GM18519 (cell line): ENCODE results near the gene RRBP1.

Source experiments
- ATAC-seq: cut with Tn5 transposase; IDR thresholded peaks from one replicate; pipeline ENCODE4 v1.9.1; 2021; ENCODE audit warnings: mild to moderate bottlenecking, moderate library complexity; ENCODE audit not compliant: unreplicated experiment, low FRiP score

RRBP1 gene

DNA sequence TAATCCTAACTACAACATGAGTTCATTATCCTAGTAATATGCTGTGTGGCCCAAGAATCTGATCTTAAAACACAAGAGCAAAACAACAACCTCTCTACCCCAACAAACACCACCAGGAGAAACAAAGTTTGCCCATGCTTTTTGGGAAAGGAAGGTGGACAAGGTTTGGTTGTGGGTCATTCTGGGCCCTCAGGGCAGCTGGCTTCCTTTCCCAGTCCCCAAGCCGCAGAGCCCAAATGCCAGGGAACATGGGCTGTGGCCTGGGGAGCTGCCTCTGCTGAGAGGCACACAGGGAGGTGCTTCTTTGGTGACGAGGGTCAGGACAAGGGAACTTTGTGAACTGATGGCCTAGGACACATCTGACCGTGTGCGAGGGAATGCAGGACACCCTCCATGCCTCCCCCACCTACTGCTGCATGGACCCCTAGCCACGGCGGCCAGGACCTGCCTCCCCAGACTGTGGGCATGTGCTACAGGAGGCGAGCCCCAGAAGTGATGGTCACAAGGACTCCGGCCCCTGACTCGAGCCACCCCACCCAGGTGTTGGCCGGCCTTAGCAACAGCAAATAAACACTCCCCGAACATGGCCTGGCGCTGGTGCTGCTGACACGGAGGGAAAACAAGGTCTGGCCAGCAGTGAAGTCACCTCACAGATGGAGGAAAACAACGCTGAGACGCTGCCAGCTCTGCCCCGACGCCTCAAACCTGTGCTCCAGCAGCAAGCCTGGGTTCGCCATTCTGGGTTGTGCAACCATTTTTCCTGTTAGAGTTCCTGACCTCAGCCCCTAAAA, 55.6 kb downstream of the RRBP1 start:
- no peak for ATAC-seq

DNA sequence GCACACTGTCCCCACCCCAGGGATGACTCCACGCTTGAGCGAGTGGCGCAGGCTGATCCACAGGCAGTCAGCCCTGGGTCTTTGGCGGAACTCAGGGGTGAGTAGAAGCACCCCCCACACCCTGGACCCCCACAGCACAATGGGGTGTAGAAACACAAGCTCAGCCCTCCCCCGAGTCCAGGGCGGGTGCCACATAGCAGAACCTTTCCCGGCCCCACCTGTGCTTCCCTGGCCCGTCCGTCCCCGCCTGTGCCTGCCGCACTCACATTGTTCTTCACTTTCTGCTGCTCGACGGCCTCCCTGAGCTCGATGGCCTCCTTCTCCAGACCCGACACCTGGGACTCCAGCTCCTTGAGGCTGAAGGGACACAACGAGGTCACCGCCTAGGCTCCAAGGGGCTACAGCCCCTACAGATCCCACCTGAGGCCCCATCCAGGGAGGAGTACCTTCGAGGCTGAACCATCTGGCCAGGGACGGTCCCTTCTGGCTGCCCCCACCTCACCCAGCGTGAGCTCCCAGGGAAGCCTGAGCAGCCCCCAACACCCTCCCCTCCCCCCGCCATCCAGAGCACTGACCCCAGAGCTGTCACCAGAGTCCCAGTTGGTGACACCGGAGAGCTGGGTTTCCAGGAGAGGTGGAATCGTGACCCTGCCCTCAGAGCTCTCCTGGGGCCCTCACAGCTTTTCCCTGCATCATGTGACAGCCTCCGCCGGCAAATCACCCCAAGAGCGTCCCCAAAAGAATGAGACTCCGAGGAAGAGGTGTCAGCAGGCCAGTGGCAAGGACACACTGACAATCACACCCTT, 56.6 kb downstream of the RRBP1 start:
- ATAC-seq, result no peak

DNA sequence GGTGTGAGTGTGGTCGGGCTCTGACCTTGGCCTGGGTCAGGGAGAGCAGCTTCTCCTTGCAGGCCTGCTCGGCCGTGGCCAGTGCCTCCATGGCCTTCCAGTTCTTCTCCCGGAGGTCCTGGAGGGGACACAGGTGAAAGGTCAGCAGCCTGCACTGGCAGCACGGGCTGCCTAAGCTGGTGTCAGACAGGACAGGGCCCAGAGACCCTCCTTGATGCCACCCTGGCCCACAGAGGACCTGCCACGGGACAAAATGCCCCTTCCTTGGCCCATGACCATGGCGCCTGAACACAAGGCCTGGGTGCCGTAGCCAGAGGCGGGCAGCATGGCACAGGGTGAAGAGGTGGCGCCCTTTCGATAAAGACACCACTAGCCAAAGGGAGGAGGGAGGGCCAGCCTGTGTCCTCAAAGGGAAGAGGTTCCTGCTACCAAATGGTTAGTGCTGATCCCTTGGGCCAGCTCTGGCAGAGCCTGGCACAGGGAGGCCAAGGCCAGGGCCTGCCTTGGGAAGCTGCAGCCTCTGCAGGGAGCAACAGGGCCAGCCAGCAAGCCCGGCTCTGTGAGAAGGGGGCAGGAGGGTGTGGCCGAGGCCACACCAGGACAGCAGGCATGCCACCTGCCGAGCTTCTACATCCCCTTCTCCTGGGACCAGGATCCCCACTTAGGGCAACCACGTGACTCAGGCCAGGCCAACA, 57.3 kb downstream of the RRBP1 start:
- ATAC-seq, result no peak

DNA sequence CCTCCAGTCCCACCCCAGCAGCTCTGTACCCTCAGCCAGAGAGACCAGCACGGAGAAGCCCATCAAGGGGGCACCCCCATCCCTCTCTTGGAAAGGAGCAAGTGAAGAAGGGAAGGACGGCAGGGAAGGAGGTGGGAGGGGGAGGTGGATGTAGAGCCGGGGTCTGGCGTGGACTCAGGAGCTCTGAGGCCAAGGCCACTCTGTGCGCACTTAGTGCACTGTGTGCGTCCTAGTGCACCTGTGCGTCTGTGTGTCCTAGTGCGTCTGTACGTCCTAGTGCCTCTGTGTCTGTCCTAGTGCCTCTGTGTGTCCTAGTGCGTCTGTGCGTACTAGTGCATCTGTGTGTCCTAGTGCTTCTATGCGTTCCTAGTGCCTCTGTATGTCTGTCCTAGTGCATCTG, 58.0 kb downstream of the RRBP1 start:
- no peak for ATAC-seq

DNA sequence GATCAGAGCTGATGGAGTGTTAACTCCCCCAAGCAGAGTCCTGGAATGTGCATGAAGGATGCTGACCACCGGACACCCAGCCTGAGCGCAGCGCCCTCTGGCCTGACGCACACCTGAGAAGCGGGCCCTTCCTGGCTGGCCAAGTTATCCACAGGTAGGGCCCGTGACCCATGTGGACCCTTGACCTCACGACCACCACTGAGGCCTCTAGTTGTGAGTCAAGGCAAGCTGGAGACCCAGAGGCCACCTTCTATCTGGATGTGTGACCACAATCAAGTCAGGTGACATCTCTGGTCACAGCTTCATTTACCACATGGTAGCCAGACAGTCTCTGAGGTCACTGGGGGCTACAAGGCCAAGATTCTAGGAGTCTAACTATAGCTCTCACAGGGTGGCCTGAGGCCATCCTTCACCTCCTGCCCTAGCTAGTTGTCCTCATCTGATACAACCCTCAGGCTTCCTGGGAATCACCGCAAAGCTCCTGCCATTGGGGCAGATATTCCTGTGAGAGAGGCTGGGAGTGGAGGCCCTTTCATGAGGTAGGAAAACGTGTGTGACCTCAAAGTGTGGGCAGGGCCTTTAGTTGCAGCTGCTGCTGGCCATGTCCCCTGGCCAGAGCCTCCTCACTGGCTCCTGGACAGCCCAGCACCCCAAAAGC, 59.1 kb downstream of the RRBP1 start:
- no peak for ATAC-seq

DNA sequence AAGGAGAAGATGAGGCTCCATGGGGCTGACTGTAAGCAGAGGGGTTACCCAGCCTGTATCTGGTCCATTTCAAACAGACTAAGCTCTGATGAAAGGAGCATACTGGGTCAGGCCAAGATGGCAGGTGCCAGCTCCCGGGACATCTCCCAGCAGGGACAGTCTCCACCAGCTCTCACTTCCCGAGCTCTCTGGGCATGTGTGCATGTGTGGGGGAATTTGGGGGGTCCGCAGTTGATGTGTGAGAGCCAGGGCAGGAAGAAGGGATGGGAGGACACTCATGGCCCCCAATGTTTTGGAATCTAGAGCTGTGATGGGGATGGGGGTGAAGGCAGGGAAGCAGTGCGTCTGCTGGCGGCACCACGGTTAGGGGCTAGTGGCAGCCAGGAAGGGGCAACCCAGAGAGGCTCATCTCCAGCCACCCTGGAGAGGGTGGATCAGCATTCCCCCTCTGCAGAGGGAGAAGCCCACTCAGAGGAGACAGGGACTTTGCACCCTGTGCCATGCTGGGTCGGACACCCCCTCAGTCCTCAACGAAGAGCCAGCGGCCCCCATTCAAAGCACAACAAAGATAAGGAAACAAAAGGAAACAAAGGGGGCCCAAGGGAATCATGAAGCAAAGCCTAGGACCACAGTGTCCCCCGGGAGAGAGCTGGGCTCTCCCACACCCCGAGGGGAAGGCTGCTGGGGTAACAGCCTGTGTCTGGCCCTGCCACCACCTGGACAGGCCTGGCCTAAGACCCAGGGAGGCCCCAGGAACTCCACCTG, 59.8 kb downstream of the RRBP1 start:
- no peak for ATAC-seq

DNA sequence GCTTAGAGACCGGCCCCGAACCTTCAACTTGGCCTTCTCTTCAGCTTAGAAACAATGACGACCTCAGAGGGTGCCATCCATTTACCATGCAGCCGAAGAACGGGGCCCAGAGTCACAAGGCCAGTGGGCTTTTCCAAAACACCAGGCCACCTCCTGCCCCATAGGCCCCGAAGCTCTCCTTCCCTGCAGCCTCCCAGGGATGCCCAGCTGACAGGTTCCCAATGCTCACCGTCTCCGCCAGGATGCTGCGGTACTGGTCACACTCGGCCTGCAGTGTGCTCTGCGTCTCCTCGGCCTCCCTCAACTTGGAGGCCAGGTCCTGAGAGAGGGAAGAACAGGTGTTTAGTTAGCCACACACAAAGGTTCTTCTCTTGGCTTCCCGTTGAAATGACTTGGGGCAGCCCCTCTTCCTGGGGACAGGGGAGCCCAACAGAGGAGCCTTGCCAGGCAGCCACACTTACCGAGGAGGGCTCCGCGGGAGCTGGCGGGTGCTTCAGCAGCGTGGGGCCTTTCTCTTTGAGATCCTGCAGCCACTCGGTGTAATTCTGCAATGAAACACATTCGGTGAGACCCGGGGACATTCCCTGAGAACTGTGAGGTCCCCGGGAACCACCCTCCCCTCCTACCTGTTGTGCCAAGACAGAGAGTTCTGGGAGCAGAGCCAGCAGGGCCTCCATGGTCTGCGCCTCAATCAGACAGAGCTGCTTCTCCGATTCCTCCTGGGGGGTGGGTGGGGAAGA, 60.6 kb downstream of the RRBP1 start:
- no peak for ATAC-seq

DNA sequence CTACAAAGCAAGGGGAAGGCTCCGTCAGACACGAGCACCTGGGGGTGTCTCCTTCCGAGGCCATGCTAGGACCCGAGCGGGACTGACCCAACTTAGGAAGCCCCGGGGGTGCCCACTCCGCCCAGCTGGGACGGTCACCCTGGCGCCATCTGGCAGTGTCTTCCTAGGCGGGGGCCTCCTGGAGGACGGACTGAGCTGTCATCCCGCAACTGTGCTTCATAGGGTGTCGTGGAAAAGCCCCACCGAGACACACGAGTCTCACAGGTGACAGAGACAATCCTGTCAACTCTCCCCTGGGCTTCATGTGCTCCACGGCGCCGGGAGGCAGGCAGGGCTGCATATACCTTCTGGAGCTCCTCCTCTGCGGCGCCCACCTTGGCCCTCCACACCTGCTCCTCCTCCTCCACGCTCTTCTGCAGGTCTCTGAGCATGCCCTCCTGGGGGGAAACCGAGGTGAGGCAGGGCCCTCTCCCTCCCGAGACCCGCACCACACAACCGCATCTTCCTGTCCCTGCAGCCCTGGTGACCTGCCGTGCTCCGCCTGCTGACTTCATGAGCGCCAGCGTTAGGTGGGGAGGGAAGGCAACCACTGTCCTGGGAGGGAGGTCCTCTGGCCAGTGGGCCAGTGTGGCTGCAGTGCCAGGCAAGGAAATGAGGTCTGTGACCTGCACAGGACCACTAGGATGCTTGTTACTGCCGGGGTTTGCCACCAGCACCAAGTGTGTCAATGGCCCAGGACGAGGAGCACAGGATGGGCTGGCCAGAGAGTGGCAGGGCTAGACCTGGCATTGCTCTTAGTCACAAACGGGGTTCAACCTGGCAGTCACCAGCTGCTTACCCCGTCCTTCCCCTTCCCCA, 61.4 kb downstream of the RRBP1 start:
- no peak for ATAC-seq

DNA sequence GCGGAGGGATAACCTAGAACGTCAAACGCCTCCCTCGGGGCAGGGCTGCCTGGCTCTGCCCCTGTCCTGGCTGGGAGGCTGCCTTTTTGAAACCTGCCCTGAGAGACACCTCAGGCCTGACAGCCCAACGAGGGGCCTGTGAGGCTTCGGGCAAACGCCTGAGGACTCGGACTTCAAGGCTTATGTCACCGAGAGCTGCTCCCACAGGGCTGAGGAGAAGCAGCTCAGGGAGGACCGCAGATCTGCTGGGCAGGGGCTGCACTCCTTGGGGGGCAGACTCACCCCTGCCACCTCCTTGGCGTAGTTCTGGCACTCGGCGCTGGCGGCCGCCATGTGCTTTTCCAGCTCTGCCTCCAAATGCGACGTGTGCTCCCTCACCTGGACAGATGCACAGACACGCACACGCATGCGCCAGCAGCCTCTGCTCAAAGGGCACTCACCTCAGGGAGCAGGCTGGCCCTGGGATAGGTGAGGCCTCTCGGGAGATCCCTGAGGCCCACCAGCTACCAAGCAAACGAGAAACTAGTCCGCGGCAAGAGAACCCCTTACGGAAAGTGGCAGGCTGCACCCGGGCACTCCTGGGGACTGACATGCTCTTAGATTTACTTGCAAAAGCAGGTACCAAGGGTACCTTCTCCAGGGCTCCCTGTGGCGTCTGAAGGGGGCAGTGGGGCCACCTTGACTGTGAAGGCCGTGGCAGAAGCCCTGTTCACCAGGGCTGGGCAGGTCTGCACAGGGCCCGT, 62.5 kb downstream of the RRBP1 start:
- ATAC-seq, result no peak

DNA sequence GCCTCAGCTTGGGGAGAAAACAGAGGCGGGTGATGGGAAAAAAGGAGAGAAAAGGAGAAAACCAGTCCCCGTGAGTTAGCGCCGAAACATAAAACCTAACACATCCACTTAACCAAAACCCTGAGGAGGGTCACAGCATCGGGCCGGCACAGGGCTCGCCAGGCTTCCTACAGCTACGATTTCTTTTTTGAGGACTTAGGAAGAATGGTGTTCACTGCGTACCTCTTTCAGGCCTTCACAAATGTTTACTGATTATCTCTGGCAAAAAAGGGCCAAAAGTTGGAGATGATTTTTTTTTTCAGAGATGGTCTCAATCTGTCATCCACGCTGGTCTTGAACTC, 63.4 kb downstream of the RRBP1 start:
- ATAC-seq, result no peak

DNA sequence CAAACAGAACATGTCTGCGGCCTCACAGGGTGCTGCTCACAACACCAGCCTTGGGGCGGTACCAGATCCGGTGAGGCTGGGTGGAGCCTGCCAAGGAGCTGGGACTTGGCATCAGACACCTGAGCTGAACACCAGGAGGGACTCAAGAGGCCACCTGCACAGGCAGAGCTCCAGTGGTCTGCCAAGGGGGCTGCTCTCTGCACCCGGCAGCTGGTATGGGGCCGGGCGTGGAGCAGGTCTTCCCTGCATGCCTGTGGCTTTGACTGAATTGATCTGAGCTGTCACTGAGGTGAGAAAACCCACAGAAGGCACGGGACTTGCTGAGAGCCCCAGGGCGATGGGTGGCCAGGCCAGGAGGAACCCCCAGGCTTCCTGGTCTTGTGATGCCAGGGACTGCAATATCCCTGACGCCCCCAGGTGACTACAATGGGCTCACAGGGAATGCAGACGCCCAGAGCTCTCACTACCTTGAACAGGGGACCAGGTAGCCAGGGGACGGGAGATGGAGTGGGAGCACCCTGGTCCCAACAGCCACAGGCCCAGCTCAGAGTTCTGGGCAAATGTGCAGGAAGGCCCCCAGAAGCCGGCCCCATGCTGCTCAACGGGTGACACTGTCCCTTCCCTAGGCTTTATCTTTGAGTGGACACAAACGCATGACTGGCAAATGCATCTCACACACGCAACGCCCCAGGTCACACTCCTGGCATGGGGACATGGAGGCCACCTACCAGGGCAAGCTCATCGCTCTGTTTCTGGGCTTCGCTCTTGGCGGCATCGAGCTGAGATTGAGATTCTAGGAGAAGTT, 64.0 kb downstream of the RRBP1 start:
- no peak for ATAC-seq

DNA sequence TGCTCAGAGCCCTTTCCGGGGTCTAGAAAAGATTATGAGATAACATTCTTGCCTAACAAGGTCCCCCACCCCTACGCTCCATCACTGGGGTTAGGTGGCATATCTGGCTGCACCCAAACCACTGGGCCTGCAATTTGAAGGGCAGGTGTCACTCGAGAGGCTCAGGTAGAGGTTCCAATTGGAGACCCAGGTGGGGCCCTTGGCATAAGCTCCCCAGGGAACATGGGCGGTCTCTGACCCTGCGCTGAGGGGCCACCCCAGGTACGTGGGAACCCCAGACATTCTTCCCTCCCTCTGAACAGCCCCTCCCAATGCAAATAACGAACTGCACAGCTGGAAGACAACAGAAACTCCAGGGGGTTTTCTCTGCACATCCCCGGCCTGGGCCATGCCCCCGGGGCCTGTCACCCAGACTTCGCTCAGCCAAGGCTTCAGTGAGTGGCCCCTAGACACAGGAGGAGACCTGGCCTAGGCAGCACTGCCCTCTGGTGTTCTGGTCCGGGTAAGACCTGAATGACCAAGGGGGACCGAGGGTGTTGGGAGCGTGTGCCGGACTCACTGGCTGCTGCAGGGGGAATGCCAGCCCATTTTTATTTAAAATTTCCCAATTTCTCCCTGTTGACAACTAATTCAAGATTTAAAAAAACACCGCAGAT, 64.7 kb downstream of the RRBP1 start:
- ATAC-seq, result no peak

DNA sequence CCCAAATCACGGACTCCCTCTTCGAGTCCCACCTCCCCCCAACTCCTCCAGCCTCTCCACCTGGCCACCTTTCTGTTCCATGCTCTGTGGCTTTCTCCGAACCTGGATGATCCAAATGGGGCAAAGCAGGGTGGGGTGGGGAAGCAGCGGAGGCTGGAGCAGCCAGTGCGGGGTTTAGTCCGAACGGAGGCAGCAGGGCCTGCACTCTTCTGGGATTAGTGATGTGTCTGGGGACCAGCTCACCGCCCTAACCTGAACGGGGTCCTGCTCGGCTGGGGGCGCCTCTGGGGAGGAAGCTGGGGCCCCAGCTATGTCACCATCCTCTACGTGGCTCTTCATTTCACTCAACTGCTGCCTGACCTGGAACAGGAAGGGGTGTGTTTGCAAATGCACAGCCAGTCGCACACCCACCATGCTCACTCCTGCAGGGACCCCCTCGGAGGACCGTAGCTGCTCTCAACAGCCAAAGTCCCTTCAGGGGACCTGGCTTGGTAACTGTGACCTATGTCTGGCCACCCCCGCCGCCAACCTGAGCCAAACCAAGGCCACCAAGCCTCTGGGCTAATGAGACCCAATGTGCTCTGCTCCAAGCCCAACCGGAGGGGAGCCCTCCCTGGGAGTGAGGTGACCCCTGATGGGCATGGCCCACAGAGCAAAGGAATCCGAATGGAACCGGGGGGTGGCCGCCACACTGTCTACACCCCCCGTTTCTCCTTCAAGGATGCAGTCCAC, 65.4 kb downstream of the RRBP1 start:
- ATAC-seq, result no peak

DNA sequence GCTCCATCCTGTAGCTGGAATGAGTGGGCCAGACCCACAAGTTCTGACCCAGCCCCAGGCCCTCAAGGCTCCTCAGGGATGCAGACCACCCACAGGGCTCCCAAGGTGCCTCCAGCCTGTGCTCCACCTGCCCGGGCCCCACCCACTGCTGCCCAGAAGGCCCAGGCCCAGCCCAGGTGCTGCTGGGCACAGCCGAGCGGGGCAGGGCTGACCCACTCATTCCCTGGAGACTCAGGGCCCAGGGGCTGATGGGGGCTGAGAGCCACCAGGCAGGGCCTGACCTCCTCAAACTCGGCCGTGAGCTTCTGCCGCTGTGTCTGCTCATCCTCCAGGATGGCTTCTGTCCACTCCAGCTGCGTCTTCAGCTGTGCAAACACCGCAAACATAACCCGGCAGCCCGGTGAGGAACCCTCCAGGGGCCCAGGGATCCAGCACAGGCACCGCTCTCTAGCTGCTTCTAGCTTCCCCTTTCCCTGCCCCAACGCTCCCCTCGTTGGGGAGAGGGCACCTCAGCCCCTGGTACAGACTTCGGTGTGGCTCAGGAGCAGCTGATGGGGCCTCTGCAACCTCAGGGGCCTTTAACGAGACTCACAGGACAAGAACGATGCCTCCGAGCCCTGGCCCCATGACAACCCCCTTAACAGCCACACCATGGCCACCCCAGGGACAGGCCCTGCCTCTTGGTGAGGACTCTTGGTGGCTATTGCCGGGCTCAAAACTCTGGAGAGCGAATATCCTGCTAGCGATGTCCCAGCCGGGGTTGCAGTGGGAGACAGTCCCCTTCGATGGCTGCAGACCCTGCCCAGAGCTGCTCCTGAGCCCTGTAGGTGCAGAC, 66.2 kb downstream of the RRBP1 start:
- no peak for ATAC-seq
